ENCODE measurements around the gene SEMA3G. TPM values are rescaled to one million over a fixed set of nuclear protein-coding genes. Genes with fewer than 3 reads are reported as not detected.

The SEMA3G gene
- polyA plus RNA-seq, 1 donor from 2014 or later = not detected

- Histone ChIP-seq H3K4me3 (ENCODE audit: low read length) (no peak overlapping the region), H3K79me2 (replicated peaks; ENCODE audit: insufficient read depth, low read length) (no peaks in the 10 kb centered on the region), H3K36me3 (ENCODE audit: insufficient read depth, low read length) (no peaks in the 10 kb centered on the region), H3K9me2 (ENCODE audit: insufficient read depth, low read length) (no peaks in the 10 kb centered on the region), H3K27ac (ENCODE audit: low read length) (no peak overlapping the region), H3K4me2 (ENCODE audit: low read length) (no peak overlapping the region), H3K27me3 (ENCODE audit: insufficient read depth, low read depth, low read length) (no peaks in the 10 kb centered on the region), H3K9me3 (ENCODE audit: low read length) (no peaks in the 10 kb centered on the region), H3F3A (ENCODE audit: insufficient read depth, low read length, poor library complexity, severe bottlenecking) (no peaks in the 10 kb centered on the region), H3K9ac (ENCODE audit: low read length) (no peak overlapping the region), H4K20me1 (ENCODE audit: insufficient read depth) (no peaks in the 10 kb centered on the region), H2AFZ (ENCODE audit: low read depth, low read length) (no peak overlapping the region)
- TF ChIP-seq EP300 (conservative IDR thresholded peaks at IDR 0.05; ENCODE audit: poor library complexity, severe bottlenecking) (no peak), POLR2AphosphoS5 (IDR thresholded peaks at IDR 0.05) (no peak), REST (IDR thresholded peaks at IDR 0.05; ENCODE audit: borderline replicate concordance) (no peak), CTCF (IDR thresholded peaks at IDR 0.05; ENCODE audit: poor library complexity, severe bottlenecking) (no peak), RAD21 (conservative IDR thresholded peaks at IDR 0.05) (no peak), EZH2 (IDR thresholded peaks at IDR 0.05; ENCODE audit: borderline replicate concordance, insufficient read depth, low read length, poor library complexity, severe bottlenecking) (no peak), TAF1 (IDR thresholded peaks at IDR 0.05; ENCODE audit: low read depth) (no peak), SMC3 (conservative IDR thresholded peaks at IDR 0.05; ENCODE audit: poor library complexity) (no peak), MXI1 (conservative IDR thresholded peaks at IDR 0.05; ENCODE audit: poor library complexity, severe bottlenecking) (no peak)
Observed at GRCh38 chr3:52397676-52398399, 47.1 kb downstream of the SEMA3G start.

DNA sequence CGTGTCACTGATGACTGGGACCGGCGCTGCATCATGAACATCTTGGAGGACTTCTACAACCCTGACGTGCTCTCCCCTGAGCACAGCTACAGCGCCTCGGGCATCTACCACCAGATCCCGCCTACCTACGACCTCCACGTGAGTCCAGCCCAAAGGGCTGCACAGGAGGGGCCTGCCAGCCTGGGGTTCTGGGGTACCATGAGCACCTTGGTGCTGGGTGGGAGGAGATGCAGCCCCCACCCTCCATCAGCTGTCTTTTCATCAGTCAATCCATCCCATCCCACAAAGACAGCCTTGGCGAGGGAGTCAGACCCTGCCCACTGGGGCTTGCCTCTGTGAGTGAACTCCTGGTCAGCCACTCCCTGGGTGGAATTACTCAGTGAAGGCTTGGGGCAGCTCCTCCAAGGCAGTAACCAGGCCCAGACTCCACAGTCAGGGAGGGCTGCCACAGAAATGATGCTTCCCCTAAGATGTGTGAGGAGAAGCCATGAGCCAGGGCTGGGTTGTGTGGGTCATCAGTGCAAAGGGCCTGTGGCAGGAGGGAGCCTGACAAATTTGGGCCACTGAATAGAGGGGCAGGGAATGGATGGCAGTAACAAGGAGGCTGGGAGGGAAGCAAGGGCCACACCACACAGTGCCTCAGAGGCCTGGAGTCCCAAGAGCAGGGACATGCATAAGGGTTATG lies 47.9 kb downstream of the SEMA3G start:
- Histone ChIP-seq H3K79me2 (replicated peaks; ENCODE audit: insufficient read depth, low read length) (no peaks in the 10 kb centered on the region), H3K27ac (ENCODE audit: low read length) (no peak overlapping the region), H3K9ac (ENCODE audit: low read length) (no peak overlapping the region), H3F3A (ENCODE audit: insufficient read depth, low read length, poor library complexity, severe bottlenecking) (no peaks in the 10 kb centered on the region), H3K9me3 (ENCODE audit: low read length) (no peaks in the 10 kb centered on the region), H4K20me1 (ENCODE audit: insufficient read depth) (no peaks in the 10 kb centered on the region), H3K36me3 (ENCODE audit: insufficient read depth, low read length) (no peaks in the 10 kb centered on the region), H3K27me3 (ENCODE audit: insufficient read depth, low read depth, low read length) (no peaks in the 10 kb centered on the region), H2AFZ (ENCODE audit: low read depth, low read length) (no peak overlapping the region), H3K4me3 (ENCODE audit: low read length) (no peak overlapping the region), H3K9me2 (ENCODE audit: insufficient read depth, low read length) (no peaks in the 10 kb centered on the region), H3K4me2 (ENCODE audit: low read length) (no peak overlapping the region)
- no peak for TF ChIP-seq RAD21 (conservative IDR thresholded peaks at IDR 0.05)
- TF ChIP-seq CTCF (IDR thresholded peaks at IDR 0.05; ENCODE audit: poor library complexity, severe bottlenecking) = no peak
- TF ChIP-seq EP300 (conservative IDR thresholded peaks at IDR 0.05; ENCODE audit: poor library complexity, severe bottlenecking) = no peak
- no peak for TF ChIP-seq EZH2 (IDR thresholded peaks at IDR 0.05; ENCODE audit: borderline replicate concordance, insufficient read depth, low read length, poor library complexity, severe bottlenecking)
- TF ChIP-seq SMC3 (conservative IDR thresholded peaks at IDR 0.05; ENCODE audit: poor library complexity) = no peak
- TF ChIP-seq REST (IDR thresholded peaks at IDR 0.05; ENCODE audit: borderline replicate concordance) = no peak
- no peak for TF ChIP-seq MXI1 (conservative IDR thresholded peaks at IDR 0.05; ENCODE audit: poor library complexity, severe bottlenecking)
- no peak for TF ChIP-seq TAF1 (IDR thresholded peaks at IDR 0.05; ENCODE audit: low read depth)
- TF ChIP-seq POLR2AphosphoS5 (IDR thresholded peaks at IDR 0.05) = no peak

Data from neural cell (in vitro differentiated cells).